ENCODE results near the gene POLR3K.

- TF ChIP-seq GATA2 (IDR thresholded peaks at IDR 0.05; ENCODE audit: low read depth, low read length) (no peak), GATA3 (IDR thresholded peaks at IDR 0.05; ENCODE audit: low read depth, low read length) (no peak)
Measured at GRCh38 chr16:74051-74746, 20.8 kb upstream of the POLR3K start.
